Ovary (tissue), 9 donors: ENCODE results near the gene NPFF. TPM values are rescaled to one million over a fixed set of nuclear protein-coding genes. Genes with fewer than 3 reads are reported as not detected.
A peak's percentile ranks its signal among the peaks of the same experiment; 100 is the strongest.

ENCODE experiments used
- DNase-seq, 5 donors: peaks; one replicate each; pipeline ENCODE4 v3.0.0-alpha.2; 2019 to 2020
- H3K27ac ChIP-seq, 2 donors: fragments of 200-600 bp; one replicate each; pipeline versions ENCODE4 v1.5.1 to v1.8.0; 2019 to 2022
- H3K27me3 ChIP-seq: fragments of 200-600 bp; one replicate; pipeline ENCODE4 v1.8.0; 2022
- H3K36me3 ChIP-seq: fragments of 200-600 bp; sonication (generic); one replicate; pipeline ENCODE4 v1.5.1; 2019
- H3K4me1 ChIP-seq: one replicate; pipeline ENCODE4 v1.8.1; 2013; ENCODE audit warnings: mild to moderate bottlenecking, moderate library complexity; ENCODE audit not compliant: insufficient read depth
- H3K4me3 ChIP-seq: fragments of 200-600 bp; sonication (generic); one replicate; pipeline ENCODE4 v1.5.1; 2017
- H3K9me3 ChIP-seq, 2 donors: fragments of 200-600 bp in 1 of 2; sonication (generic) in 1 of 2; one replicate each; pipeline versions ENCODE4 v1.5.1 to v1.8.1; 2013 to 2019; ENCODE audit warnings: mild to moderate bottlenecking in 1 of 2, moderate library complexity in 1 of 2
- EP300 ChIP-seq: sonication (generic); formaldehyde crosslinking; IDR thresholded peaks from one replicate; pipeline ENCODE4 v1.6.1; 2017; ENCODE audit warnings: antibody characterized with exemption
- POLR2A ChIP-seq: fragments of 450-650 bp; IDR thresholded peaks from one replicate; pipeline ENCODE4 v1.6.1; 2017; ENCODE audit warnings: antibody characterized with exemption, mild to moderate bottlenecking, moderate library complexity
- WGBS, 3 donors: extraction: QIAGEN DNeasy Blood & Tissue Kit in 1 of 3; methylation state at CpG; one replicate each; pipeline versions ENCODE4 v1.1.5 to v1.1.7; 2013 to 2017; 5-methylcytosine and 5-hydroxymethylcytosine counted together
- intact Hi-C, 4 donors: fragments of 100-400 bp; cut with DNase I; formaldehyde crosslinking; loops; one replicate each; pipeline versions ENCODE4 v1.11.0 to v1.15.1; 2022 to 2023
- polyA plus RNA-seq, 2 donors: library from polyadenylated mRNA; stranded (reverse); fragments of 200-250 nt in 1 of 2; fragments of 350-450 nt in 1 of 2; fragmentation: Illumina TruSeq in 1 of 2; extraction: RNeasy Lipid Tissue Mini Kit (QIAGEN cat#74804) in 1 of 2; gene quantifications; one replicate each; pipeline ENCODE4 v1.2.3, GENCODE V29; 2013 to 2014
- total RNA-seq, 7 donors: library from RNA; depleted of rRNA in 2 of 7; stranded (reverse); fragments of >200 nt in 2 of 7; fragmentation: NEBNext Ultra II Directional in 3 of 7; extraction: Animal tissue kit (Norgen Biotek cat#: 25700) in 3 of 7; gene quantifications; one replicate each; pipeline versions ENCODE4 v1.1.0 to v1.2.4, GENCODE V29; 2016 to 2023
- TF ChIP-seq, protein P1 (sequence below), 3 donors: fragments of 450-650 bp in 2 of 3; fragments of 200-600 bp in 1 of 3; IDR thresholded peaks; one replicate each; pipeline versions ENCODE4 v1.5.1 to v1.8.0; 2016 to 2022; ENCODE audit warnings: antibody characterized with exemption in 3 of 3, mild to moderate bottlenecking in 1 of 3
- donor health status: DM: no; HTN: no; CAD: no; lungs with moderate emphysema.
- donor health status: DM: no; HTN: no; CAD: no.
- donor health status: Bipolar disorder and iron deficiency.
- donor health status: DM: yes; HTN: yes; CAD: no.
- donor health status: DM: no; HTN: no; CAD: no.
- donor health status: DM: yes; HTN: yes; CAD: no.

Gene NPFF
- total and polyA plus RNA-seq, 9 donors: 0.68 to 1.1 TPM; not detected in 7

- WGBS, 3 donors: 20 to 42% (median 26%) methylated on average over 9 to 10 of the region's 10 CpGs
- intact Hi-C loops: loop anchor here (2.0 to 10.0 kb wide), 5 partner anchors 49 to 284 kb away; partner anchors contain the start of genes AAAS (in 4 of the 4), PCBP2 (in 2 of the 4) and PRR13 (in 1 of the 4)
- Histone ChIP-seq H3K4me1 (peaks cover 20% of the 10 kb centered on the region), H3K9me3 (no peaks in the 10 kb centered on the region), H3K36me3 (no peaks in the 10 kb centered on the region), H3K4me3 (peak overlapping the region; percentile 75), H3K27me3 (no peaks in the 10 kb centered on the region), H3K27ac (peak overlapping the region; percentile 86 to 99)
- peak in 3 of 5 donors; percentile 46 to 95 (median 61) for DNase-seq
- TF ChIP-seq EP300 (no peak), POLR2A (no peak)
- TF ChIP-seq, protein P1, sequence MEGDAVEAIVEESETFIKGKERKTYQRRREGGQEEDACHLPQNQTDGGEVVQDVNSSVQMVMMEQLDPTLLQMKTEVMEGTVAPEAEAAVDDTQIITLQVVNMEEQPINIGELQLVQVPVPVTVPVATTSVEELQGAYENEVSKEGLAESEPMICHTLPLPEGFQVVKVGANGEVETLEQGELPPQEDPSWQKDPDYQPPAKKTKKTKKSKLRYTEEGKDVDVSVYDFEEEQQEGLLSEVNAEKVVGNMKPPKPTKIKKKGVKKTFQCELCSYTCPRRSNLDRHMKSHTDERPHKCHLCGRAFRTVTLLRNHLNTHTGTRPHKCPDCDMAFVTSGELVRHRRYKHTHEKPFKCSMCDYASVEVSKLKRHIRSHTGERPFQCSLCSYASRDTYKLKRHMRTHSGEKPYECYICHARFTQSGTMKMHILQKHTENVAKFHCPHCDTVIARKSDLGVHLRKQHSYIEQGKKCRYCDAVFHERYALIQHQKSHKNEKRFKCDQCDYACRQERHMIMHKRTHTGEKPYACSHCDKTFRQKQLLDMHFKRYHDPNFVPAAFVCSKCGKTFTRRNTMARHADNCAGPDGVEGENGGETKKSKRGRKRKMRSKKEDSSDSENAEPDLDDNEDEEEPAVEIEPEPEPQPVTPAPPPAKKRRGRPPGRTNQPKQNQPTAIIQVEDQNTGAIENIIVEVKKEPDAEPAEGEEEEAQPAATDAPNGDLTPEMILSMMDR (IDR thresholded peaks at IDR 0.05): peak in 1 of 3 donors; percentile 8
Observed at GRCh38 chr12:53501615-53502181, 5.6 kb downstream of the NPFF start.

DNA sequence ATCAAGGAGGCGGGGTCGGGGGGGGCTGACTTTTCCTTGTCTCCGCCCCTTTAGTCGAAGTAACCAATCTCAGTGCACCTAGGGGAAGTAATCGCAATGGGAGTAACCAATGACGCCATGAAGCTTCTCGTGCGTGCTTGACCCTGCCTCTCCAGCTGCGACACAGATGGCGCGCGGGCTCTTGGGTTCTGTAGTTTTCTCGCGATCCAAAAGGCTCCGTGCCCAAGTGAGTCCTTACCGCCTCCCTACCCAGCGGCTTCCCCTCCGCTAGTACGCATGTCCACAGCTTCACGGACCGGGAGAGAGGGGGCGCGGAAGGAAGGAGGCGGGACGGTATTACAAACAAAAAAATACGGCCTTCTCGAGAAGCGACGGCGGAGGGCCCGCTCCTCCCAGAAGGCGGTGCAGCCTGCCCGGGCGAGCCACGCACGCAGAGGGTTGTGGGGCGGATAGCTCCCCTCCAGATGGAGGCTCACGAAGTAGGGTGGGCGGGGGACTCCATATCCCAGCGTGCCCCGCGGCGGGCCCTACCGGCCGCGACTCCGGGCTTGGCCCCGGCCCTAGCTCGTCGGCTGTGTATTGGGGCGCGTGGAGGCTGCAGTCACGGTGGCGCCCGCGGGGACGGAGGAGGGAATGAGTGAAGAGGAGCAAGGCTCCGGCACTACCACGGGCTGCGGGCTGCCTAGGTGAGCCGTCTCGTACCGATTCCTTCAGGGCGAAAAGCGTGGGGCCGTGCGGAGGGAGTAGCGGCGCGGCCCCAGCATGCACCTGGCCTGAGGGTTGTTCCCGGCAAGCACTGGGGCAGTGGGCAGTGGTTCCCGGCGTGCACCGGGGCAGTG is 6.3 kb downstream of the NPFF start, which contains the start of gene TARBP2:
Gene TARBP2, plus strand, starts transcription at position 508 of the 839 bp plus-strand sequence. Its CDS starts 126 bp downstream, at position 634.
- WGBS, 3 donors: 0 to 1% (median 0%) methylated on average over 71 to 74 of the region's 74 CpGs
- peak; percentile 97 to 100 (median 99) for DNase-seq
- TF ChIP-seq POLR2A (peak; percentile 65), EP300 (peak; percentile 51)
- TF ChIP-seq, protein P1 (IDR thresholded peaks at IDR 0.05): peak in 1 of 3 donors; percentile 7
- Histone ChIP-seq H3K27ac (peak within 1 kb of the TSS; percentile 86 to 99), H3K9me3 (no peaks in the 10 kb centered on the region), H3K4me3 (peak within 1 kb of the TSS; percentile 75), H3K27me3 (no peaks in the 10 kb centered on the region), H3K4me1 (peaks cover 23% of the 10 kb centered on the region), H3K36me3 (no peaks in the 10 kb centered on the region)
- intact Hi-C loops: loop anchor here (2.0 to 10.0 kb wide), 5 partner anchors 48 to 284 kb away; partner anchors contain the start of genes AAAS (in 4 of the 4), PCBP2 (in 2 of the 4) and PRR13 (in 1 of the 4)

GRCh38 chr12:53500142-53500775 is 7.0 kb downstream of the NPFF start:
- TF ChIP-seq, protein P1 (IDR thresholded peaks at IDR 0.05): peak in 1 of 3 donors; percentile 32
- TF ChIP-seq EP300 (peak; percentile 15), POLR2A (peak; percentile 100)
- intact Hi-C loops: loop anchor here (2.0 to 10.0 kb wide), 5 partner anchors 47 to 283 kb away; partner anchors contain the start of genes AAAS (in 4 of the 4), PCBP2 (in 2 of the 4) and PRR13 (in 1 of the 4)
- peaks cover 25% of the 10 kb centered on the region for H3K4me1 ChIP-seq
- DNase-seq: peak; percentile 75 to 92 (median 79)
- no peaks in the 10 kb centered on the region for H3K27me3 ChIP-seq
- 0 to 2% (median 1%) methylated on average over 17 of the region's 17 CpGs for WGBS, 3 donors
- H3K4me3 ChIP-seq: peak overlapping the region; percentile 42
- no peaks in the 10 kb centered on the region for H3K9me3 ChIP-seq
- H3K36me3 ChIP-seq: no peaks in the 10 kb centered on the region
- peak overlapping the region; percentile 85 to 99 for H3K27ac ChIP-seq
